GM21381 (cell line): Measurements from ENCODE around the gene NUP188.

Experiments
- ATAC-seq: cut with Tn5 transposase; IDR thresholded peaks from one replicate; pipeline ENCODE4 v1.9.1; 2021; ENCODE audit warnings: mild to moderate bottlenecking, moderate library complexity; ENCODE audit not compliant: unreplicated experiment

The NUP188 gene

GRCh38 chr9:129005336-129005997 lies 58.0 kb downstream of the NUP188 start:
- ATAC-seq, result no peak

DNA sequence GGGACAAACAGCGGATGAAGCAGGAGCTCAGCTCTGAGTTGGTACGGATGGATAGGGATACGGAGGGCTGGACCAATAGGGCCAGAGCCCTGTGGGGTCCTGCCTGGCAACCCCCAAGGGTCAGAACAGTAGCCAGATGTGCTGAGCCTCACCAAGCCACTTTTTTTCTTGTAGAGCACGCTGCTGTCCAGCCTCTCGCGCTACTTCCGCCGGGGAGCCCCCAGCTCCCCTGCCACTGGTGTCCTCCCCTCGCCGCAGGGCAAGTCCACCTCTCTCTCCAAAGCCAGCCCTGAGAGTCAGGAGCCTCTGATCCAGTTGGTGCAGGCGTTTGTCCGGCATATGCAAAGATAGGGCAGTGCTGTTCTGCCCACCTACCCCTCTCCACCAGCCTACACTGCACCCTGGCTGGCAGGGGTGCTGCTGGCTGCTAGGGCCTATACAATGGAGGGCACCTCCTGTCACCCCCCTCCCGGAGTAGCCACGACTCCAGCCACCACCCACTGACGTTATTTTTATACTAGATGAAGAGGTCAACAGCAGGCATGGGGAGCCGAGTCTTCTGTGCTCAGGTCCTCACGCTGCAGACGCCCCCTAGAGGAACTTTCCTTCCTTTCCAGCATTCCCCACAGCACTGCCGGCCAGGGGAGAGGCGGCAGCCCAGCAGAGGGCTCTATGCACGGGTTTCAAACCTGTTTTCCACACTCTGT lies 59.0 kb downstream of the NUP188 start:
- ATAC-seq, result no peak

GRCh38 chr9:129007035-129007765 lies 59.7 kb downstream of the NUP188 start:
- no peak for ATAC-seq

- ATAC-seq, result no peak
Observed at GRCh38 chr9:129007766-129008468, 60.4 kb downstream of the NUP188 start.

GRCh38 chr9:129008469-129008965 lies 61.0 kb downstream of the NUP188 start:
- ATAC-seq, result no peak

- ATAC-seq, result no peak
Observed at GRCh38 chr9:129008986-129009583, 61.6 kb downstream of the NUP188 start.

DNA sequence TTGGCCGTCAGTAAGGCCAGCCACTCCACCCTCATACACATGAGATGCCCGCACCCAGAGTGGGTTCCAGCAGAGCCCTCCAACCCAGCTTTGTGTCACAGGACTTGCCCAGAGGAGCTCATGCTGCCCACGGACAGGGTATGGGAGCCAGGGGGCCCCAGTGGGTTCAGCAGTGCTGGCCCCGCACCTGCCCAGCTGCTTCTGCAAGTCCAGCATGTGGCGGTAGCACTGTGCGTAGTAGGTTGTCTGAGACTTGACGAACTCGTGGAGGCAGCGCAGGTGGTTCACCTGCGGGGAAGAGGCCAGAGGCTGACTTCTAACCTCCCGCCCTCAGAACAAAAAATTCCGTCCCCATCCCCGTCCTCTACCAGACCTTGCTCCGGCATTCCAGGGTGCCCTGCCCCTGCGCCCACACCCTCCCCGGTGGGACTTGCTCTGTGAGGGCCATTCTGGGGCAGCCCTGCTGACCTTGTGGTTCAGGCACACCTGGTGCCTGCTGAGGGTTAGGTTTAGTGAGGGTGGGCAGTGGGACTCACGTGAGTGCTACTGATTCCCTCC lies 62.2 kb downstream of the NUP188 start:
- no peak for ATAC-seq

DNA sequence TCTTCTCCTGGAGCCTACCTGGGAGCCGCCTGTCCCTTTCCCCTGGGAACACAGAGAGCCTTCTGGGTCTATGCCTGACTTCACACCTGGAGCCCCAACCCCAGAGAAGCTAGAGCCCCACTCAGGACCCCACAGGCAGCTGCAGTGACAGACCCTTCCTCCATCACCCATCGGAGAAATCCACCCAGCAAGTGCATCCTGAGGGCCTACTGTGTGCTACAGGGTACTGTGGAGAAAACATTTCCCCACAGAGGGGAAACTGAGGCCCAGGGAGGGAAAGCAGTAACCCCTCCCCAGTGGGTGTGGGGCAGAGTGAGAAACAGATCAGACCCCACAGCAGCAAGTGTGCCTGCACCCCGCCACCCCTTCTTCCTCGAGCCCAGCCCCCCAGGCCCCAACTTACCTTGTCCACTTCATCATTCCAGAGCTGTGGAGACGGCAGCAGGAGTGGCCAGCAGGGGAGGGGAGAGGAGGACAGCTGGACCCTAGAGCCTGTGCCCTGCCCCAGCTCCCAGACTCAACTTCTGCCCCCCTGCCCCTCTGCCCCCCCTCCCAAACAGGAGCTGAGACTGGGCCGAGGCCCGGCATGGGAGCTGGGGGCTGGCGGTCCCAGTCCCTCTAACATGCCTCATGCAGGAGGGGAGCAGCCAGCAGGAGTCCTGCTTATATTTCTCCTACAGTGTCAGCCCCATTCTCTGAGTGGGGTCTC lies 62.9 kb downstream of the NUP188 start:
- ATAC-seq, result no peak

- ATAC-seq, result no peak
Observed at GRCh38 chr9:129011170-129011569, 63.7 kb downstream of the NUP188 start.

GRCh38 chr9:129011761-129012181 lies 64.3 kb downstream of the NUP188 start:
- ATAC-seq, result no peak

DNA sequence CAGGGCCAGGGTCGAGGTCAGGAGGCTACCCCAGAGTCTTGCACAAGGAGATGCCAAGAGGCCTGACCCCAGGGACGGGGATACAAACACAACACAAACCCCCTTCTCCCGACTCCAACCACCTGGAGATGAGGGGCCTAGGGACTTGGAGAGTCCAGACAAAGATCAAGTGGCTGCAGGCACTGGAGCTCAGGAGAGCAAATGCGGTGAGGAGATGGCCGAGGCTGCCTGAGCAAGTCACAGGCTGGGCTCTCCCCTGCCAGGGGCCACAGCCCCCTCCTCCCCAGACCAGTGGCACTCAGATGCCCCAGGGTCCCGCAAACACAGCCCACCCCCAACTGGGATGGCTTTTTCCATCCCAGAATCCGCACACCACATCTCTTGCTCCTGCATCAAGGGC lies 64.8 kb downstream of the NUP188 start:
- ATAC-seq, result no peak

GRCh38 chr9:129012893-129013448 lies 65.5 kb downstream of the NUP188 start:
- no peak for ATAC-seq

GRCh38 chr9:129013674-129014073 lies 66.2 kb downstream of the NUP188 start:
- ATAC-seq, result no peak

DNA sequence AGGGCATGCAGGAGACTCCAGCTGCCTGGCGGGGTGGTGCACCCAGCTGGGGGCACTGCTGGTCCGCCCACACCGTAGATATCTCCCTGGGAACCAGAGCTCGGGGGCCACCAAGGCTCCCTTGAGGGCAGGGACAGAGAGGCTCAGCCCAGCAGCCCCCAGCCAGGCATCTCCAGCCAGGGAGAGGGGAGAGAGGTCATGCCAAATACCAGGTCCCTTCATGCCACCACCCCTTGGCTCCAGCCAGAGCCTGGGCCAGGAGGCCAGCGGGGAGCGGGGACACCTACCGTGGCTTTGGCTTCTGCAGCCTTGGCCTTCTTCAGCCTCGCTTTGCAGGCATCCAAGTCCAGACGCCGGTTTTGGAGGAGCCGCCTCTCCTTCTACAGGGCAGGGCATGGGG lies 66.6 kb downstream of the NUP188 start:
- no peak for ATAC-seq

DNA sequence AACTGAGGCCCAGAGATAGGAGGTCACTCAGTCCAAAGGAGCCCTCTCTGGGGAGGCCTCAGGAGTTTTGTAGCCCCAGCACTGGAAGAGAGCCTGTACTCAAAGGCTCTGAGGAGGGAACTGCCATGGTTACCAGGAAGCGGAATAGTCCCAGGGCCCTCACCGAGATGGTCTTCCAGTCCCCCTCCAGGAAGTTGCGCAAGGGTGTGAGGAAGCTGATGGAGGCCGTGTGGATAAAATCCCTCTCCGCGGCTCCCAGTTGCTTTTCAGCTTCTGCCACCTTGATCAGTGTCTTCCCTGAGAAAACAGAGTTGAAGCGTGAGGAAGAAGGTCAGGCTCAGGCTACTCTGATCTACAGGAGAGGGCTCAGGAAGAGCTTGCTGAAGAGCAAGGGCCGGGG lies 67.1 kb downstream of the NUP188 start:
- ATAC-seq, result no peak

DNA sequence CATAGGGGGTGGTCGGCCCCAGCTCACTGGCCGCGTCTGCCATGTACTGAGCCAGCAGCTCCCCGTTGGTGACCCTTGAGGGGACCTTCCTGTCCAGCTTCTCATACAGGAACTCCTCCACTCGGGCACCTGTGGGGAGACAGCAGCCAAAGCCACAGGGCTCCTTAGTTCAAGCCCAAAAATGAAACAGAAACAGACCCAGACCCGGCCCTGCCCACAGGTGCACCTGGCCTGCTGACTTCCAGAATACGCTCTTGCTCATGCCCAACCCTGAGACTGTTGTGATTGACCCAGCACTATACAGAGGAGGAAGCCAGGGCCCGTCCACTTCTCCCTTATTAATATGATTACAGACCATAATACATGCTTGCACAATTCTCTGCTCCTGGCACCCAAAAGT lies 73.6 kb downstream of the NUP188 start:
- peak; percentile 89 for ATAC-seq

GRCh38 chr9:129022037-129022436 lies 74.5 kb downstream of the NUP188 start:
- no peak for ATAC-seq

DNA sequence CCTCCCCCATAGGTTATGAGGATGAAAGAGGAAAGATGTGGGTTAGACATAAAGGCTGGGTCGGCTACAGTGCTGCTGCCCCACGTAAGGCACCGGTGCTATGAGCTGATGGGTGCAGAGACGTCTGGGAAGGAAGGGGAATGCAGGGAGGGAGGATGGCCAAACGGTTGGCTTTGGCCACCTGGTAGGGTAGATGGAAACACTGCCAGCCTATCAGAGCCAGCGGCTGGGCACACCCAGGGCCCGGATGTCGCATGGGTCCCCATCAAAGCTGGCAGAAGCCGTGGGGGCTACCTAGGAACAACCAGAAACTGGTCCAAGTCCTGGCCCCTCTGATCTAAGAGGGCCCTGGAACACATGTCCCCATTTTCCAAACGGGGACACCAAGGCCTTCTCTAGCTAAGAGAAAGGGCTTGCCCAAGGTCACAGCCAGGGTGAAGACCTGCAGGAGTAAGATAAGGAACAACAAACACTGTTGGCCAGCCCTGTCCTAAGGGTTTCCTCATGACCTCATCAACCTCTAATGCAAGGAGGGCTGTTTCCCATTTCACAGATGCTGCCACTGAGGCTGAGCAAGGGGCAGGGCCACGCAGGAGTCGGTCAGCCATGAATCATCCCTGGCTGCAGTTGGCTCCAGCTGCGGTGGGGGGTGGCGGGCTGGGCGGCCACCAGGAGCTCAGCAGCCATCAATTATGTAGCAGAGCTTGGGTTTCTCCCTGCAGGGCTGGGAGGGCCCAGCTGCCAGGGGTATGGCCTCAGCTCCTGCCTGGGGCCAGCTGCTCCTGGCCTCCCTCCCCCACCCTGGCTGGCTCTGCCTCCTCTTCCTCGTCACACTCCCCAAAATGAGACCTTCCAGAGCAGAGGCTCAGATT lies 75.8 kb downstream of the NUP188 start:
- no peak for ATAC-seq

DNA sequence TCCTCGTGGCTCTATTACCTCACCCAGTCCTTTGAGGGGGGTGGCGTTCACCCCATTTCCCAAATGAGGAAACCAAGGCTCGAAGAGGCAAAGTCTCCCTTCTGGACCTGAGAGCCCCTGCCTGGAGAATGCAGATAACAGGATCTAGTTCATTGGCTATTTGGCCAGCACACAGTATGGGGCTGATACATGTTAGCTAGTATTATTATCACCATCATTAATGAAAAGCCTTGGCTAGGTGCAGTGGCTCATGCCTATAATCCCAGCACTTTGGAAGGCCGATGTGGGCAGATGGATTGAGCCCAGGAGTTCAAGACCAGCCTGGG lies 76.4 kb downstream of the NUP188 start:
- ATAC-seq, result no peak
